GM12878 (cell line): ENCODE results near the gene YIPF4. TPM values are rescaled to one million over a fixed set of nuclear protein-coding genes. Genes with fewer than 3 reads are reported as not detected.
"Not testable (repeated sequence)": the region's sequence is repeated elsewhere in the genome, so short reads cannot be mapped to it uniquely, and the experiment has no call there.

Experiments
- ATAC-seq: fragments of 200-7000 bp; cut with Tn5 transposase; 3 replicates; pipeline ENCODE4 v1.9.1; 2020; ENCODE audit warnings: mild to moderate bottlenecking, moderate library complexity
- BruUV-seq: library from RNA; stranded (reverse); fragments of 400-500 nt; replicated peaks from 2 replicates; lab custom pipeline; 2021; lab: Mats Ljungman, UMichigan
- CTCF ChIA-PET: fragments of 300-600 bp; sonication (Branson Sonifier 250); formaldehyde crosslinking; extraction: SDS; loops from one replicate; lab custom pipeline; 2021; ENCODE audit warnings: inconsistent platforms; lab: Yijun Ruan, JAX
- POLR2A ChIA-PET: fragments of 350-600 bp; formaldehyde crosslinking; extraction: SDS; loops from one replicate; lab custom pipeline; 2021; ENCODE audit warnings: inconsistent platforms; lab: Charles Lee
- RAD21 ChIA-PET: fragments of 300-600 bp; sonication (Branson Sonifier 250); formaldehyde crosslinking; loops from one replicate; lab custom pipeline; 2023; ENCODE audit warnings: antibody characterized with exemption; ENCODE audit not compliant: unreplicated experiment; lab: Charles Lee
- SMC1A ChIA-PET: fragments of 300-600 bp; sonication (Branson Sonifier 250); formaldehyde crosslinking; loops from one replicate; lab custom pipeline; 2023; ENCODE audit not compliant: unreplicated experiment, uncharacterized antibody; lab: Charles Lee
- DNase-seq: peaks from one replicate; pipeline ENCODE4 v3.0.0-alpha.2; 2011; ENCODE audit warnings: low read depth, low spot score
- FAIRE-seq: peaks from 3 replicates; lab custom pipeline; 2011; peaks lifted over from hg19 to GRCh38; lab: Jason Lieb, UNC
- H2AFZ ChIP-seq: 2 replicates; pipeline ENCODE4 v1.6.0; 2011; ENCODE audit warnings: low read depth, low read length, control low read depth; ENCODE audit not compliant: control insufficient read depth
- H3K27ac ChIP-seq: 2 replicates; pipeline ENCODE4 v1.5.1; 2011; ENCODE audit warnings: control low read depth; ENCODE audit not compliant: control insufficient read depth, insufficient read depth
- H3K27me3 ChIP-seq, 2 experiments: replicated peaks in 1 of 2; 2 replicates each; pipeline versions ENCODE4 v1.6.0 to v1.6.1; 2011; ENCODE audit warnings: low read length in 1 of 2; ENCODE audit not compliant: control insufficient read depth in 2 of 2, insufficient read depth in 2 of 2
- H3K36me3 ChIP-seq, 2 experiments: 2 replicates each; pipeline ENCODE4 v1.5.1; 2011; ENCODE audit warnings: low read length in 1 of 2; ENCODE audit not compliant: control insufficient read depth in 2 of 2, insufficient read depth in 2 of 2
- H3K4me1 ChIP-seq: 2 replicates; pipeline ENCODE4 v1.6.1; 2011; ENCODE audit warnings: mild to moderate bottlenecking, low read length, moderate library complexity, mixed read lengths; ENCODE audit not compliant: control insufficient read depth, insufficient read depth
- H3K4me2 ChIP-seq: 2 replicates; pipeline ENCODE4 v1.6.0; 2011; ENCODE audit warnings: control low read depth; ENCODE audit not compliant: control insufficient read depth, insufficient read depth
- H3K4me3 ChIP-seq: fragments of 200-600 bp; sonication (generic); 2 replicates; pipeline ENCODE4 v1.5.1; 2016
- H3K79me2 ChIP-seq: 2 replicates; pipeline ENCODE4 v1.6.0; 2011; ENCODE audit warnings: low read length; ENCODE audit not compliant: control insufficient read depth, insufficient read depth
- H3K9ac ChIP-seq: 2 replicates; pipeline ENCODE4 v1.8.0; 2011; ENCODE audit warnings: low read length, control low read depth, mixed read lengths; ENCODE audit not compliant: control insufficient read depth, insufficient read depth
- H3K9me3 ChIP-seq: replicated peaks from 3 replicates; pipeline ENCODE4 v1.5.1; 2011; ENCODE audit warnings: mild to moderate bottlenecking, low read length; ENCODE audit not compliant: control insufficient read depth, insufficient read depth
- H4K20me1 ChIP-seq: 2 replicates; pipeline ENCODE4 v1.6.0; 2011; ENCODE audit not compliant: control insufficient read depth, insufficient read depth
- ZNF384 ChIP-seq: IDR thresholded peaks from 2 replicates; pipeline ENCODE4 v1.6.1; 2012; ENCODE audit warnings: low read depth, mild to moderate bottlenecking, low read length, improper control_type of control experiment, borderline replicate concordance
- WGBS: methylation state at CpG from one replicate; pipeline ENCODE4 v1.1.6; 2016; ENCODE audit warnings: low lambda C conversion rate; ENCODE audit not compliant: insufficient replicate concordance, insufficient coverage; ENCODE audit errors: missing lambda C conversion rate; 5-methylcytosine and 5-hydroxymethylcytosine counted together
- in situ Hi-C: fragments of 300-500 bp; cut with MboI; formaldehyde crosslinking; loops from 9 replicates; pipeline ENCODE4 v1.14.3; 2018; ENCODE audit warnings: mixed read lengths
- intact Hi-C: fragments of 100-400 bp; cut with micrococcal nuclease; formaldehyde crosslinking; loops from one replicate; pipeline ENCODE4 v1.14.2; 2022; ENCODE audit not compliant: unreplicated experiment
- polyA plus RNA-seq, 11 experiments: library from polyadenylated mRNA; depleted of rRNA in 4 of 11; unstranded in 6 of 11; stranded (reverse) in 5 of 11; fragments of >200 nt; fragmentation: Nextera tagmentation in 4 of 11; fragmentation: Illumina TruSeq in 1 of 11; extraction: Ambion mirVana in 4 of 11; extraction: Trizol in 1 of 11; gene quantifications; 1 replicate in 1 of 11; 2 replicates in 10 of 11; pipeline versions ENCODE4 v1.2.1 to v1.2.3, GENCODE V29; 2011 to 2016; ENCODE audit warnings: inconsistent platforms in 2 of 11, missing spikeins in 2 of 11, low read depth in 1 of 11
- total RNA-seq, 4 experiments: library from RNA; depleted of rRNA in 3 of 4; stranded (reverse); fragments of >200 nt in 3 of 4; fragmentation: Illumina TruSeq in 1 of 4; extraction: Trizol in 1 of 4; gene quantifications; 2 replicates each; pipeline versions ENCODE4 v1.2.1 to v1.2.3, GENCODE V29; 2013 to 2021

The YIPF4 gene
- total and polyA plus RNA-seq, 10 of the 15 experiments (the other 5 are each of a cell fraction or from before 2014, with no cell fraction given), result 2.8 to 60.4 (median 11.1) TPM

- no peak for TF ChIP-seq ZNF384
These were observed 37.2 kb downstream of the YIPF4 start (continued) for GRCh38 chr2:32314886-32315285.

DNA sequence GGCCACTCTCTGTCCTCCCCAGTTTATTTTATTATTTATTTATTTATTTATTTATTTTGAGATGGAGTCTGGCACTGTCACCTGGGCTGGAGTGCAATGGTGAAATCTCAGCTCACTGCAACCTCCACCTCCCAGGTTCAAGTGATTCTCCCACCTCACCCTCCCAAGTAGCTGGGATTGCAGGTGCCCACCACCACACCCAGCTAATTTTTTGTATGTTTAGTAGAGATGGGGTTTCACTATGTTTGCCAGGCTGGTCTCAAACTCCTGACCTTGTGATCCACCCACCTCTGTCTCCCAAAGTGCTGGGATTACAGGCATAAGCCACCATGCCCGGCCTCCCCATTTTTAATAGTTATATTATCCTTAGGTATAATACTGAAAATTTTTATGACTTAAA, 51.0 kb downstream of the YIPF4 start:
- H3K9me3 ChIP-seq, SMC1A ChIA-PET, BruUV-seq, H3K79me2 ChIP-seq, DNase-seq, H3K4me3 ChIP-seq, CTCF ChIA-PET, intact Hi-C loops, POLR2A ChIA-PET, FAIRE-seq, in situ Hi-C loops, H3K36me3 ChIP-seq, H2AFZ ChIP-seq, H3K9ac ChIP-seq, H3K4me2 ChIP-seq, H3K27ac ChIP-seq, H3K4me1 ChIP-seq, ATAC-seq, H3K27me3 ChIP-seq, H4K20me1 ChIP-seq, RAD21 ChIA-PET: not testable (repeated sequence)
- 100% methylated on average over 1 of the region's 1 CpG for WGBS

- ATAC-seq, BruUV-seq, H3K9me3 ChIP-seq, POLR2A ChIA-PET, H3K79me2 ChIP-seq, RAD21 ChIA-PET, intact Hi-C loops, in situ Hi-C loops, SMC1A ChIA-PET, FAIRE-seq, H3K4me2 ChIP-seq, H3K27me3 ChIP-seq, H3K4me3 ChIP-seq, H3K27ac ChIP-seq, H2AFZ ChIP-seq, H3K36me3 ChIP-seq, DNase-seq, H3K9ac ChIP-seq, H4K20me1 ChIP-seq, H3K4me1 ChIP-seq, CTCF ChIA-PET: not testable (repeated sequence)
- 85% methylated on average over 13 of the region's 14 CpGs for WGBS
These were observed 51.7 kb downstream of the YIPF4 start for GRCh38 chr2:32329180-32329980.
